ENCODE data around the gene SCMH1.
A peak's percentile ranks its signal among the peaks of the same experiment; 100 is the strongest.
"Not testable (repeated sequence)": the region's sequence is repeated elsewhere in the genome, so short reads cannot be mapped to it uniquely, and the experiment has no call there.

The SCMH1 gene

GRCh38 chr1:41149570-41149969 is 92.5 kb downstream of the SCMH1 start:
- no peak for DNase-seq

GRCh38 chr1:41144285-41144684 is 97.8 kb downstream of the SCMH1 start:
- DNase-seq = no peak

DNA sequence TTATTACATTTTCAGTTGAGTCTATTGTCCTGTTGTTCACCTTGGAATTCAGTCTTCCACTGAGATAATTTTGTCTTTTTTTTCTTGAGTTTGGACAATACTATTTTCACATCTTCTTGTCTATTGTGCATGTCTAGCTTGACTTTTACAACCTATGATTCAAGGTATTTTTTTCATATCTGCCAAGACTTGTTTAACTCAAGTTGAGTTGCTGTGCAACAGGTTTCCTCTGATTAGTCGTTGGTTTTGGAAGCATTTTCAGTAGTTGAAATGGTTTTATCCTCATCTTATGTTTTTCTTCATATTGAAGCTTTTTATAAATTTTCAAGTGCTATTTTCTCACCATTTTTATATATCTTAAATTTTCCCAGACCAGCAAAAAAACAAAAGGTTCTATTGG is 103.6 kb downstream of the SCMH1 start:
- no peak for DNase-seq

GRCh38 chr1:41135196-41135947 is 106.7 kb downstream of the SCMH1 start:
- DNase-seq = no peak

DNA sequence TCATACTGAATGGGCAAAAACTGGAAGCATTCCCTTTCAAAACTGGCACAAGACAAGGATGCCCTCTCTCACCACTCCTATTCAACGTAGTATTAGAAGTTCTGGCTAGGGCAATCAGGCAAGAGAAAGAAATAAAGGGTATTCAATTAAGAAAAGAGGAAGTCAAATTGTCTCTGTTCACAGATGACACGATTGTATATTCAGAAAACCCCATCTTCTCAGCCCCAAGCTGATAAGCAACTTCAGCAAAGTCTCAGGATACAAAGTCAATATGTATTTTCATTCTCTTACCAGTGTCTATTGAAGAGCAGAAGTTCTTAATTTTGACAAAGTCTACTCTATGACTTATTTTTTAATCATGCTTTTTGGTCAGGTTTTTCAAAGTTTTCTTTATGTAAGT is 107.8 kb downstream of the SCMH1 start:
- DNase-seq = not testable (repeated sequence)

GRCh38 chr1:41122851-41123518 is 119.1 kb downstream of the SCMH1 start:
- DNase-seq = no peak

DNA sequence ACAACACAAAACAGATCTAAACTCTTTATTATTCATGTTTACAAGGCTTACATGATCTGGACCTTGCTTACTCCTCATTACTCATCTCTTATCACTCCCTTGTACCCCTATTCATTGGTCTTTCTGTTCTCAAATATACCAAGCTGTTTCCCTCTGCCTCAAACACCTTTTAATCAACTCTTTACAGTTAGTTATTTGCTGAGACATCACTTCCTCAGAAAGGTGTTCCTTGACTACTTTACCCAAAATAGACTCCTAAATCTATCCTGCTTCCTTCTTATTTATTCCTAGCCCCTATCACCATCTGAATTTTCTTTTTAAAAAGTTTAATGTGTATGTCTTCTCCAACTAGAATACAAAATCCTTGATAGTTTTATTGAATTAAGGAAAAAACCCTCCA is 120.0 kb downstream of the SCMH1 start:
- no peak for DNase-seq

DNA sequence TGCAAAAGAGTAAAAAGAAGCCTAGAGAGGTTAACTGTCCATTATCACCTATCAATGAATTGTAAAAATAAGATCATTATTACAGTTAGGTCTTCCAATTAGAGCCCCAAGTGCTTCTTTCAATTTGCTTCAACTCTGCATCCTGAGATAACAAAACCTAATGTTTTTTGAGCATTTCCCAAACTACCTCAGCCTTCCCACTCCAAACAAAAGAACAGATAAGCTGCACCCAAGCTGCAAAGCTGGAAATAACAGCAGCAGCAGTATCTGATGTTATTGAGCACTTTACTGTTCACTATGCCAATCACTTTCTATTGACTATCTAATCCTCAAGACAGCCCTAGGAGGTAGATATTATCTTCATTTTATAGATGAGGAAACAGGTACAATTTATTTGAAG is 123.5 kb downstream of the SCMH1 start:
- no peak for DNase-seq

DNA sequence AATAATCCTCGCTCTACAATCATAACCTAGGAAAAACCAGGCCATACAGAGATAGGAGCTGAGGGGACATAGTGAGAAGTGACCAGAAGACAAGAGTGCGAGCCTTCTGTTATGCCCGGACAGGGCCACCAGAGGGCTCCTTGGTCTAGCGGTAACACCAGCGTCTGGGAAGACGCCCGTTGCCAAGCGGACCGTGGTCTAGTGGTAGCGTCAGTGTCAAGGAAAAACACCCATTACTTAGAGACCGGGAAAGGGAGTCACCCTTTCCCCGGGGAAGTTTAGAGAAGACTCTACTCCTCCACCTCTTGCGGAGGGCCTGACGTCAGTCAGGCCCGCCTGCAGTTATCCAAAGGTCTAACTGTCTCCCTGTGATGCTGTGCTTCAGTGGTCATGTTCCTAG is 124.9 kb downstream of the SCMH1 start:
- not testable (repeated sequence) for DNase-seq

DNA sequence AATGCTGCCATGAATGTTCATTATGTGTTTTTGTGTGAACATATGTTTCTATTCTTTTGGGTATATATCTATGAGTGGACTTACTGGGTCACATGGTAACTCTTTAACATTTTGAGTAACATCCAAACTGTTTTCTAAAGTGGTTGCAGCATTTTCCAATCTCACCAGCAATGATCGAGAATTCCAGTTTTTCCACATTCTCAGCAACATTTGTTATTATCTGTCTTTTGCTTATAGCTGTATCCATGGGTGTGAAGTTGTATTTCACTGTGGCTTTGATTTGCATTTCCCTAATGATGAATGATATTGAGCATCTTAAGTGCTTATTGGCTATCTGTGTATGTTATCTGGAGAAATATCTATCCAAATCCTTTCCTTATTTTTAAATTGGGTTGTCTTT is 131.4 kb downstream of the SCMH1 start:
- no peak for DNase-seq

DNA sequence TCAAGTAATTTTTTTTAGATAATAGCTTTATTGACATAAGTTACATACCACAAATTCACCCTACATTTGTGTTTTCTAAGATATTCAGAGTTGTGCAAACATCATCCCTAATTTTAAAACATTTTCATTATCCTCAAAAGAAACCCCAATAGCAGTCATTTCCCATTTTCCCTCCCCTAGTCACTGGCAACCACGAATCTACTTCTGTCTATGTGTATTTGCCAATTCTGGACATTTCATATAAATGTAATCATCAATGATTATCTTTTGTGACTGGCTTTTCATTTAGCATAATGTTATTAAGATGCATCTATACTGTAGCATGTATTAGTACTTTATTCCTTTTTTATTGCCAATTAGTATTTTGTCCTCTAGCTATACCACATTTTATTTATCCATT is 131.8 kb downstream of the SCMH1 start:
- DNase-seq = no peak

- DNase-seq = peak; percentile 85
Measured at GRCh38 chr1:41109310-41110197, 132.6 kb downstream of the SCMH1 start.

DNA sequence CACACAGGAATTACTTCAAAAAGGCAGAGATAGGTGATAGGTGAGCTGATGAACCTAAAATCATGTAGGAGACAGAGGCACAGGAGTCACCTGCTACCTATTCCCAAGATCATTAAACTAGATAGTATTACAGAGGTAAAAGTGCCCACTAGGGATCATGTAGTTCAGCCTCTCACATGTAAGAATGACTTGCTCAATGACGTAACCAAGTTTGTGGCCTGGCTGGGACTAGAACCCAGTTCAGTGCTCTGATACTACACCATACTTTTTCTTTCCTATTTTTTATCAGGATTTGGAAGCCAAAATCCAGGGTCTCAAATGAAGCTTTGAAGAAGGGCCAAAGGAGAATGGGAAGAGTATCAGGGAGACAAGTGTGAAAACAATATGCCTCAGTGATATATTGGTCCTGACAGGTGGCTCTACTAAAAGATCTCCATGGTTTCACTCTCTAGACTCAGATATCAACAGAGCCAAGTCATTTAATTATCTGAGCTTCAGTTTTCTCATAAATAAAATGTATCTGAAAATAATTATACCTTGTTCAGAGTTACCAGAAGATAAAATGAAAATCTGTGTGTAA is 133.3 kb downstream of the SCMH1 start:
- DNase-seq = no peak

DNA sequence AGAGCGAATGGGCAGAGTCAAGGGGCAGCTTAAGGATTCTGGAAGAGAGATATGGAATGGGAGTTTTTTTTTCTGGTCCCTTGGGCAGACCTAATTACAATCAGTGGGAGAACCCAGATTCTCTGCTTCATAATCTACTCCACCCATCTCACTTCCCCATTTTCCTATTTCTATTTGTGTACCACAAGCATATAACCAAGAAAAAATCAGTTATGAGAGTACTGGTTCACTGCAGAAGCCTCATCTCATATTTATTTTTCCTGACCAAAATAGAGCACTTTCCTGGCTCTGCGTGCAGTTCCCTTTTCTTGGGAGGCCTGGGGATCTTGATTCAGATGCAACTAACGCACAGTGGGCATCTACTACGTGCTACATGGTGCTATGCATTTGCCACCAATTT is 138.3 kb downstream of the SCMH1 start:
- no peak for DNase-seq

- no peak for DNase-seq
Measured at GRCh38 chr1:41102653-41103052, 139.5 kb downstream of the SCMH1 start.

DNA sequence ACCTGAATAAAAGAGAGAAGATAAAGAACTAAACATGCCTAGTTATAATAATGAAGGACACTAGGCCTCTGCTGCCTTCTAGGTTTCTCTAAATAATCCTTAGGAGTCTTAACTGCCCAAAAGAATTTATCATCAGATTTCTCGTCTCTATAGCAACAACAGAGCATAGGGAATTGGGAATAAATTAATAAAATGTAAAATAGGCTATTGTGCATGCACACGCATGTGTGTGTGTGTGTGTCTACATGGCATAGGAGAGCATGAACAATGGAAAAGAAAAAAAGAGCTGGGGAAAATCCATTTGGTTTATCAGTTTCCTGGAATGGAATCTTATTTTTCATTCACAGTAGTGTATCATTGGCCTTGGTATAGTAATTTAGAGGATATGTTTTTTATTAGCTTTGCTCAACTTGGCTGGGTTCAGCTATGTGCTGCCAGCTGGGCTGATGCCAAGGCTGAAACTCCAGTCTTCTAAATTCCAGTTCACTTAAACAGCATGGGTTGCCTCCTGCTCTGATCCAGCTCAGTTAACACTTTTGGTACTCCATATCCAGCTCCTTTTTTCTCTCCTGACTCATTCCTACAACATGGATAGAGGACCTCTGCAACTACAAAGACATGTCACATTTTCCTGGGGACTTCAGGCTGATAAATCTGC is 140.0 kb downstream of the SCMH1 start:
- no peak for DNase-seq

- DNase-seq = no peak
Measured at GRCh38 chr1:41101076-41101475, 141.0 kb downstream of the SCMH1 start.

GRCh38 chr1:41100170-41100569 is 141.9 kb downstream of the SCMH1 start:
- no peak for DNase-seq

GRCh38 chr1:41098730-41099460 is 143.2 kb downstream of the SCMH1 start:
- DNase-seq = no peak

GRCh38 chr1:41097105-41097504 is 145.0 kb downstream of the SCMH1 start:
- DNase-seq = no peak

DNA sequence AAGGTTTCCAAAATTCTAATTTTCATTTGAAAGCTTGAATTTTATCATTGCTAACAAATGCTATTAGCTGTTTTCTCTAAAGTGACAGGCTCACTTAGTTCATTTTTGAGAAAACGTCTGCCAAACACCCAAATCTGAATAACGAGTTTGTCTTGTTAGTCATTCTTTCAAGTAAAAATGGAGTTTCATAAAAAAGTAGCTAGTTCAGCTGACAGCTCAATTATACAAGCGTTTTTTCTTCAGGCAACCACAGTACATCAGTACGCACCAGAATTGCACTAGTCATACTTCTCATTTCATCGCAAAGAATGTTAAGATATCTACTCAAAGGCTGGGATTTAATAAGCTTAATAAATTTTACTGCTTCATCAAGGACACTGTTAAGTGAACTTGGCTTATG is 148.3 kb downstream of the SCMH1 start:
- DNase-seq = no peak

GRCh38 chr1:41086921-41087320 is 155.2 kb downstream of the SCMH1 start:
- no peak for DNase-seq
